ENCODE data around the gene ST8SIA4. TPM values are rescaled to one million over a fixed set of nuclear protein-coding genes. Genes with fewer than 3 reads are reported as not detected.
A peak's percentile ranks its signal among the peaks of the same experiment; 100 is the strongest.

The ST8SIA4 gene
- polyA plus RNA-seq, 6 donors from 2014 or later: 15.3 to 29.7 (median 22.0) TPM

GRCh38 chr5:100838048-100838473, 65.0 kb downstream of the ST8SIA4 start:
- Mint-ChIP-seq H3K4me1 (peaks cover 24 to 43% (median 38%) of the 10 kb centered on the region in 3 donors), H3K27ac (peak overlapping the region in 3 of 6 donors; percentile 10 to 57 (median 24)), H3K27me3 (no peaks in the 10 kb centered on the region), H3K4me3 (no peak overlapping the region), H3K9me3 (no peaks in the 10 kb centered on the region), H3K36me3 (peaks cover 0 to 6% of the 10 kb centered on the region in 2 donors)
- DNase-seq (no peak), ATAC-seq (ENCODE audit: low read depth in 2 of 2) (no peak)

- H3K27me3 Mint-ChIP-seq: no peaks in the 10 kb centered on the region
- no peaks in the 10 kb centered on the region for H3K9me3 Mint-ChIP-seq
- peaks cover 16 to 26% (median 19%) of the 10 kb centered on the region in 3 donors for H3K4me1 Mint-ChIP-seq
- H3K4me3 Mint-ChIP-seq: no peak overlapping the region
- DNase-seq: no peak
- no peak for ATAC-seq (ENCODE audit: low read depth in 2 of 2)
- peak overlapping the region in 2 of 6 donors; percentile 28 to 48 for H3K27ac Mint-ChIP-seq
- H3K36me3 Mint-ChIP-seq: peaks cover 0 to 12% of the 10 kb centered on the region in 2 donors
Measured at GRCh38 chr5:100834519-100834918, 68.6 kb downstream of the ST8SIA4 start.

- Mint-ChIP-seq H3K4me3 (no peak overlapping the region), H3K27ac (peak overlapping the region in 5 of 6 donors; percentile 1 to 44 (median 4)), H3K27me3 (no peaks in the 10 kb centered on the region), H3K9me3 (no peaks in the 10 kb centered on the region), H3K4me1 (peaks cover 34 to 39% (median 34%) of the 10 kb centered on the region in 3 donors), H3K36me3 (peaks cover 0 to 8% of the 10 kb centered on the region in 2 donors)
- ATAC-seq (ENCODE audit: low read depth in 2 of 2) (no peak), DNase-seq (no peak)
Measured at GRCh38 chr5:100832252-100833230, 70.5 kb downstream of the ST8SIA4 start.

- peaks cover 0 to 7% of the 10 kb centered on the region in 2 donors for H3K36me3 Mint-ChIP-seq
- H3K4me3 Mint-ChIP-seq: peak overlapping the region in 1 of 8 donors; percentile 35
- no peaks in the 10 kb centered on the region for H3K27me3 Mint-ChIP-seq
- peak overlapping the region in 4 of 6 donors; percentile 9 to 80 (median 58) for H3K27ac Mint-ChIP-seq
- ATAC-seq (ENCODE audit: low read depth in 2 of 2): no peak
- no peaks in the 10 kb centered on the region for H3K9me3 Mint-ChIP-seq
- peaks cover 32 to 39% (median 35%) of the 10 kb centered on the region in 3 donors for H3K4me1 Mint-ChIP-seq
- no peak for DNase-seq
Measured at GRCh38 chr5:100828898-100829356, 74.2 kb downstream of the ST8SIA4 start.

- H3K27me3 Mint-ChIP-seq: no peaks in the 10 kb centered on the region
- H3K4me3 Mint-ChIP-seq: peak overlapping the region in 3 of 8 donors; percentile 22 to 35 (median 33)
- H3K9me3 Mint-ChIP-seq: no peaks in the 10 kb centered on the region
- H3K4me1 Mint-ChIP-seq: peaks cover 32 to 41% (median 35%) of the 10 kb centered on the region in 3 donors
- H3K27ac Mint-ChIP-seq: peak overlapping the region; percentile 58 to 80 (median 71)
- no peak for DNase-seq
- peak; percentile 59 to 85 for ATAC-seq (ENCODE audit: low read depth in 2 of 2)
- H3K36me3 Mint-ChIP-seq: peaks cover 0 to 7% of the 10 kb centered on the region in 2 donors
Measured at GRCh38 chr5:100828071-100828897, 74.8 kb downstream of the ST8SIA4 start.

GRCh38 chr5:100827481-100827889, 75.6 kb downstream of the ST8SIA4 start:
- Mint-ChIP-seq H3K27ac (peak overlapping the region; percentile 49 to 80 (median 69)), H3K36me3 (peaks cover 0 to under 1% of the 10 kb centered on the region in 2 donors), H3K9me3 (no peaks in the 10 kb centered on the region), H3K27me3 (no peaks in the 10 kb centered on the region), H3K4me1 (peaks cover 30 to 37% (median 30%) of the 10 kb centered on the region in 3 donors), H3K4me3 (peak overlapping the region in 1 of 8 donors; percentile 7)
- ATAC-seq (ENCODE audit: low read depth in 2 of 2) (peak in 1 of 2 donors; percentile 30), DNase-seq (no peak)

GRCh38 chr5:100826133-100826532, 76.9 kb downstream of the ST8SIA4 start:
- no peak for ATAC-seq (ENCODE audit: low read depth in 2 of 2)
- Mint-ChIP-seq H3K4me3 (no peak overlapping the region), H3K27ac (peak overlapping the region in 2 of 6 donors; percentile 32 to 48), H3K9me3 (no peaks in the 10 kb centered on the region), H3K4me1 (peaks cover 30 to 40% (median 33%) of the 10 kb centered on the region in 3 donors), H3K27me3 (no peaks in the 10 kb centered on the region), H3K36me3 (no peaks in the 10 kb centered on the region)
- DNase-seq: no peak

GRCh38 chr5:100824635-100825034, 78.4 kb downstream of the ST8SIA4 start:
- Mint-ChIP-seq H3K27ac (peak overlapping the region in 2 of 6 donors; percentile 37 to 59), H3K4me1 (peaks cover 36 to 50% (median 43%) of the 10 kb centered on the region in 3 donors)
- no peak for ATAC-seq (ENCODE audit: low read depth in 2 of 2)

GRCh38 chr5:100823812-100824211, 79.3 kb downstream of the ST8SIA4 start:
- no peaks in the 10 kb centered on the region for H3K36me3 Mint-ChIP-seq
- ATAC-seq (ENCODE audit: low read depth in 2 of 2) (no peak), DNase-seq (no peak)
- no peak overlapping the region for H3K4me3 Mint-ChIP-seq
- peak overlapping the region in 1 of 6 donors; percentile 35 for H3K27ac Mint-ChIP-seq
- no peaks in the 10 kb centered on the region for H3K9me3 Mint-ChIP-seq
- H3K27me3 Mint-ChIP-seq: no peaks in the 10 kb centered on the region
- H3K4me1 Mint-ChIP-seq: peaks cover 28 to 44% (median 38%) of the 10 kb centered on the region in 3 donors

More at GRCh38 chr5:100824635-100825034, 78.4 kb downstream of the ST8SIA4 start:
- no peaks in the 10 kb centered on the region for H3K9me3 Mint-ChIP-seq
- DNase-seq: no peak
- H3K27me3 Mint-ChIP-seq: no peaks in the 10 kb centered on the region
- no peak overlapping the region for H3K4me3 Mint-ChIP-seq
- H3K36me3 Mint-ChIP-seq: no peaks in the 10 kb centered on the region

GRCh38 chr5:100821751-100822150, 81.3 kb downstream of the ST8SIA4 start:
- no peaks in the 10 kb centered on the region for H3K9me3 Mint-ChIP-seq
- H3K27me3 Mint-ChIP-seq: no peaks in the 10 kb centered on the region
- no peak for ATAC-seq (ENCODE audit: low read depth in 2 of 2)
- peaks cover 14 to 36% (median 33%) of the 10 kb centered on the region in 3 donors for H3K4me1 Mint-ChIP-seq
- DNase-seq: no peak
- no peak overlapping the region for H3K4me3 Mint-ChIP-seq
- H3K27ac Mint-ChIP-seq: no peak overlapping the region
- no peaks in the 10 kb centered on the region for H3K36me3 Mint-ChIP-seq

- Mint-ChIP-seq H3K4me1 (peaks cover 20 to 34% (median 32%) of the 10 kb centered on the region in 3 donors), H3K4me3 (no peak overlapping the region), H3K27me3 (no peaks in the 10 kb centered on the region), H3K9me3 (no peaks in the 10 kb centered on the region), H3K27ac (peak overlapping the region in 1 of 6 donors; percentile 7), H3K36me3 (no peaks in the 10 kb centered on the region)
- ATAC-seq (ENCODE audit: low read depth in 2 of 2) (no peak), DNase-seq (no peak)
Measured at GRCh38 chr5:100818340-100818739, 84.7 kb downstream of the ST8SIA4 start.

GRCh38 chr5:100803397-100803796, 99.7 kb downstream of the ST8SIA4 start:
- H3K9me3 Mint-ChIP-seq: peaks cover 0 to 18% (median 4%) of the 10 kb centered on the region in 7 donors
- ATAC-seq (ENCODE audit: low read depth in 2 of 2) (no peak), DNase-seq (no peak)
- H3K36me3 Mint-ChIP-seq: peaks cover 0 to 7% of the 10 kb centered on the region in 2 donors
- peaks cover 5 to 8% (median 5%) of the 10 kb centered on the region in 3 donors for H3K4me1 Mint-ChIP-seq
- no peaks in the 10 kb centered on the region for H3K27me3 Mint-ChIP-seq
- no peak overlapping the region for H3K27ac Mint-ChIP-seq
- no peak overlapping the region for H3K4me3 Mint-ChIP-seq

- DNase-seq (no peak), ATAC-seq (ENCODE audit: low read depth in 2 of 2) (no peak)
- Mint-ChIP-seq H3K27ac (peak overlapping the region in 2 of 6 donors; percentile 57 to 73), H3K4me3 (no peak overlapping the region), H3K4me1 (peaks cover 5 to 8% (median 5%) of the 10 kb centered on the region in 3 donors), H3K9me3 (peaks cover 0 to 18% (median 4%) of the 10 kb centered on the region in 7 donors), H3K36me3 (peaks cover 0 to 7% of the 10 kb centered on the region in 2 donors), H3K27me3 (no peaks in the 10 kb centered on the region)
Measured at GRCh38 chr5:100802208-100802607, 100.9 kb downstream of the ST8SIA4 start.
